Parathyroid adenoma (tissue), 2 donors: ENCODE measurements around the gene PLCB1.

Source experiments
- H2AFZ ChIP-seq: fragments of 300-600 bp; sonication (generic); one replicate; pipeline ENCODE4 v1.7.0; 2017; ENCODE audit warnings: antibody characterized with exemption, mild to moderate bottlenecking
- H3K27ac ChIP-seq: fragments of 300-600 bp; sonication (generic); one replicate; pipeline ENCODE4 v1.7.0; 2017
- H3K27me3 ChIP-seq: fragments of 300-600 bp; sonication (generic); one replicate; pipeline ENCODE4 v1.7.0; 2017; ENCODE audit warnings: low read length; ENCODE audit not compliant: control insufficient read depth, insufficient read depth
- H3K36me3 ChIP-seq: fragments of 300-600 bp; sonication (generic); one replicate; pipeline ENCODE4 v1.7.0; 2017; ENCODE audit warnings: low read length; ENCODE audit not compliant: control insufficient read depth, insufficient read depth
- H3K4me1 ChIP-seq: fragments of 300-600 bp; sonication (generic); one replicate; pipeline ENCODE4 v1.7.0; 2017; ENCODE audit warnings: control low read depth
- H3K4me2 ChIP-seq: fragments of 300-600 bp; sonication (generic); one replicate; pipeline ENCODE4 v1.7.0; 2017; ENCODE audit warnings: low read length
- H3K4me3 ChIP-seq: fragments of 300-600 bp; sonication (generic); one replicate; pipeline ENCODE4 v1.7.0; 2017; ENCODE audit warnings: low read depth, low read length
- H3K79me2 ChIP-seq: fragments of 300-600 bp; sonication (generic); one replicate; pipeline ENCODE4 v1.7.0; 2017; ENCODE audit warnings: control low read depth
- H3K9ac ChIP-seq: fragments of 300-600 bp; sonication (generic); one replicate; pipeline ENCODE4 v1.7.0; 2017; ENCODE audit warnings: mild to moderate bottlenecking
- H3K9me3 ChIP-seq: fragments of 300-600 bp; sonication (generic); one replicate; pipeline ENCODE4 v1.7.0; 2017; ENCODE audit warnings: low read length; ENCODE audit not compliant: control insufficient read depth
- TF ChIP-seq, protein P1 (sequence below): fragments of 300-600 bp; sonication (generic); IDR thresholded peaks from one replicate; pipeline ENCODE4 v1.7.0; 2017; ENCODE audit warnings: antibody characterized with exemption, mild to moderate bottlenecking
- donor health status: primary hyperparathyroidism.

PLCB1 gene

DNA sequence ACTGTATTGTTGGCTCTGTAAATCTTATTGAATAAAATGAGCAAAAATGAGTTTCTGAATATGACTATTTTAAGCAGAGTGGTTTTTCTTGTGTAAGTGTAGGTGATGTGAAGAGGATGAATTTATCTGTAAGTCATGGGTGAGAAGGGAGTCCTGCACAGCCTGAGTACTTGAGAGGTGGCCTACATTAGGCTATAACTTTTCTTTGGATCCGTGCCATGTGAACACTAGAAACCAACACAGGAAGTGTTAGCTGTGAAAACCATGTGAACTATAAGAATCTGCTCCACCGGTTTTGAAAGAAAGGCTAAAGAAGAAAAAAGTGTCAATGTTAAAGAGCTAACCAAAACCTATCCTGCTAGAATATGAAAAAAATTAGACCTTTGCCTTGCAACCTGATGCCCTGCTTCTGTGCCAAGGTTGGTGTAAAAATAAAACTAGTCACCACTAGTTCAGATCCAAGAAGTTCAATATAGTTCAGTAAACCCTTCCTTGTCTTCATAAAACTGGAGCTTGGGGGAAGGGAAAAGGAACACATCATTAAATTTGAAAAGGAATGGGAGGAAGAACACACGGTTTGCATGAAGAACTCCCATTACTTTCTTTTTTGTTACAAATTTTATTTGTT is 21.3 kb downstream of the PLCB1 start:
- no peak overlapping the region for H3K4me3 ChIP-seq
- TF ChIP-seq, protein P1, sequence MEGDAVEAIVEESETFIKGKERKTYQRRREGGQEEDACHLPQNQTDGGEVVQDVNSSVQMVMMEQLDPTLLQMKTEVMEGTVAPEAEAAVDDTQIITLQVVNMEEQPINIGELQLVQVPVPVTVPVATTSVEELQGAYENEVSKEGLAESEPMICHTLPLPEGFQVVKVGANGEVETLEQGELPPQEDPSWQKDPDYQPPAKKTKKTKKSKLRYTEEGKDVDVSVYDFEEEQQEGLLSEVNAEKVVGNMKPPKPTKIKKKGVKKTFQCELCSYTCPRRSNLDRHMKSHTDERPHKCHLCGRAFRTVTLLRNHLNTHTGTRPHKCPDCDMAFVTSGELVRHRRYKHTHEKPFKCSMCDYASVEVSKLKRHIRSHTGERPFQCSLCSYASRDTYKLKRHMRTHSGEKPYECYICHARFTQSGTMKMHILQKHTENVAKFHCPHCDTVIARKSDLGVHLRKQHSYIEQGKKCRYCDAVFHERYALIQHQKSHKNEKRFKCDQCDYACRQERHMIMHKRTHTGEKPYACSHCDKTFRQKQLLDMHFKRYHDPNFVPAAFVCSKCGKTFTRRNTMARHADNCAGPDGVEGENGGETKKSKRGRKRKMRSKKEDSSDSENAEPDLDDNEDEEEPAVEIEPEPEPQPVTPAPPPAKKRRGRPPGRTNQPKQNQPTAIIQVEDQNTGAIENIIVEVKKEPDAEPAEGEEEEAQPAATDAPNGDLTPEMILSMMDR, result no peak

DNA sequence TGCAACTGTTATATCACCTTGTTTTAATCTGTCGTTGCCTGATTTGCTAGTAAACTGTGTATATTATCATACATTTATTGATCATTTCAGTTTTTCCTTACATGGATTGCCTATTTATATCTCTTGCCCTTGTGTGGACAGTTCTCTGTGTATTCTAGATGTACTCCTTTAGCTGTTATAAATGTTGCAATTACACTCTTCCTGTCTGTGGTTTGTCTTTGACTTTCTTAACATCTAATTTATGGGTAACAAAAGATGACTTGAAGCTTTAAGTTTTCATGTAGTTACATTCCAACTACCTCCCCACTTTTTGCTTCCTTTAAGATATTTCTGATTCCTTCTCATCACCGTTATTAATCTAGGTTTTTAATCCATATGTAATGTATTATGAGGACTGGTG is 22.6 kb downstream of the PLCB1 start:
- peaks cover 37% of the 10 kb centered on the region for H3K79me2 ChIP-seq
- H3K9ac ChIP-seq, result no peak overlapping the region
- no peak overlapping the region for H3K4me2 ChIP-seq
- H3K4me3 ChIP-seq, result no peak overlapping the region
- no peak overlapping the region for H2AFZ ChIP-seq
- H3K9me3 ChIP-seq, result no peaks in the 10 kb centered on the region
- TF ChIP-seq, protein P1, result no peak
- H3K27me3 ChIP-seq, result no peaks in the 10 kb centered on the region
- peaks cover 12% of the 10 kb centered on the region for H3K4me1 ChIP-seq
- H3K27ac ChIP-seq, result no peak overlapping the region
- no peaks in the 10 kb centered on the region for H3K36me3 ChIP-seq

More for the DNA sequence above, 21.3 kb downstream of the PLCB1 start:
- peaks cover 24% of the 10 kb centered on the region for H3K79me2 ChIP-seq
- H3K27ac ChIP-seq, result no peak overlapping the region
- H3K4me2 ChIP-seq, result no peak overlapping the region
- H2AFZ ChIP-seq, result no peak overlapping the region
- H3K36me3 ChIP-seq, result no peaks in the 10 kb centered on the region
- no peak overlapping the region for H3K9ac ChIP-seq
- no peaks in the 10 kb centered on the region for H3K9me3 ChIP-seq
- H3K4me1 ChIP-seq, result peaks cover 15% of the 10 kb centered on the region
- no peaks in the 10 kb centered on the region for H3K27me3 ChIP-seq

DNA sequence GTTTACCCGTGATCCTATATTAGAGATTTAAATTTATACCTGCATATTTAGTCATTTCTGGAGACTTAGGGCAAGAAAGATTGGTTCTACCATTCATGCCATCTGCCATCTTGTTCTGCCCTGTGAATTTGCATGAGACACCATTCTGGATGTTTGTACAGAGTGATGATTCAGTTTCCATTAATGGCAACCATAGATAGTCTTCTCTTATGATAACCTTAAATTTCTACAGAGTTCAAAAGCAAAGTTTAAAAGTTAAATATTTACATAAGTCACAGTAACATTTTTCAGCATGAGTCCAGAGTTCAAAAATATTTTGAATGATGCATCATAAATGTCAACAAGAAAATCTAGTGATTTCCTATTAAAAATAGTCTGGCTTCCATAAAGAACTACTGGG is 23.2 kb downstream of the PLCB1 start:
- Histone ChIP-seq H3K4me1 (peaks cover 12% of the 10 kb centered on the region), H3K4me2 (no peak overlapping the region), H3K4me3 (no peak overlapping the region), H3K27ac (no peak overlapping the region), H3K36me3 (no peaks in the 10 kb centered on the region), H3K27me3 (no peaks in the 10 kb centered on the region), H3K9ac (no peak overlapping the region), H2AFZ (no peak overlapping the region), H3K79me2 (peaks cover 40% of the 10 kb centered on the region), H3K9me3 (no peaks in the 10 kb centered on the region)
- TF ChIP-seq, protein P1, result no peak

DNA sequence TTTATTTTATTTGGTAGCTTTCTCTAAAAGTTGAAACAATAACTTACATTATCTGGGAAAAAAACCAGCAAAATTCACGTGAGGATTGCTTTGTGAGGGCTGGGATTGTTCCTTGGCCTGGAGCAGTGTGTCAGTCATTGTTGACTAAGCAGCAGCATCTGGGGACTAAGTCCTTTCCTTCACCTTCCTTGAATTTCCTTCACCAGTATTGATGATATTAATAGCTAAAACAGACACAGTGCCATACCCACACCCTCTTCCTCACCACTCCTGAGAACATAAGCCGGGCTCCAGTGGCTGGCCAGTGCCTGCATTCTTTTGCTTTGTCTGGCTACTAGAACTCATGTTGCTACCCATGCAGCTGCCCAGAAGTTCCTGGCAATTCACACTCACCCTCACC is 23.7 kb downstream of the PLCB1 start:
- H3K36me3 ChIP-seq, result no peaks in the 10 kb centered on the region
- no peak overlapping the region for H2AFZ ChIP-seq
- H3K27me3 ChIP-seq, result no peaks in the 10 kb centered on the region
- peaks cover 41% of the 10 kb centered on the region for H3K79me2 ChIP-seq
- H3K9me3 ChIP-seq, result no peaks in the 10 kb centered on the region
- H3K9ac ChIP-seq, result no peak overlapping the region
- TF ChIP-seq, protein P1, result no peak
- no peak overlapping the region for H3K27ac ChIP-seq
- no peak overlapping the region for H3K4me3 ChIP-seq
- H3K4me1 ChIP-seq, result peaks cover 12% of the 10 kb centered on the region
- no peak overlapping the region for H3K4me2 ChIP-seq
